Activated CD4-positive, alpha-beta T cell treated with anti-CD3 and anti-CD28 coated beads, Interleukin-2, amount 10 ng/mL, durations not matched to agents 7 days and 5 days (primary cell): ENCODE measurements around the gene ABCE1. TPM values are rescaled to one million over a fixed set of nuclear protein-coding genes. Genes with fewer than 3 reads are reported as not detected.
"Not testable (repeated sequence)": the region's sequence is repeated elsewhere in the genome, so short reads cannot be mapped to it uniquely, and the experiment has no call there.

Experiments
- CTCF ChIA-PET: fragments of 350-600 bp; sonication (Branson Sonifier 250); formaldehyde crosslinking; loops from one replicate; lab custom pipeline; 2021; ENCODE audit warnings: antibody characterized with exemption; lab: Charles Lee
- POLR2A ChIA-PET: fragments of 350-600 bp; sonication (Branson Sonifier 250); formaldehyde crosslinking; loops from one replicate; lab custom pipeline; 2021; ENCODE audit warnings: antibody characterized with exemption; lab: Charles Lee
- DNase-seq: peaks from one replicate; pipeline ENCODE4 v3.0.0-alpha.2; 2020
- H3K27ac Mint-ChIP-seq: one replicate; pipeline ENCODE4 v1.8.0; 2021; ENCODE audit warnings: mild to moderate bottlenecking, moderate library complexity, mixed read lengths
- H3K27me3 Mint-ChIP-seq: one replicate; pipeline ENCODE4 v1.8.0; 2021; ENCODE audit warnings: mixed read lengths
- H3K36me3 Mint-ChIP-seq: one replicate; pipeline ENCODE4 v1.8.0; 2021; ENCODE audit warnings: low read depth, mixed read lengths
- H3K4me1 Mint-ChIP-seq: one replicate; pipeline ENCODE4 v1.8.0; 2021; ENCODE audit warnings: mixed read lengths
- H3K4me3 Mint-ChIP-seq: one replicate; pipeline ENCODE4 v1.8.0; 2021; ENCODE audit warnings: mild to moderate bottlenecking, moderate library complexity, mixed read lengths
- H3K9me3 Mint-ChIP-seq: one replicate; pipeline ENCODE4 v1.8.0; 2021; ENCODE audit warnings: mixed read lengths
- total RNA-seq, 2 experiments: library from RNA; stranded (reverse); gene quantifications; one replicate each; pipeline ENCODE4 v1.2.3, GENCODE V29; 2021

The ABCE1 gene
- total RNA-seq, 2 experiments from 2014 or later, result 62.1 to 72.3 TPM

DNA sequence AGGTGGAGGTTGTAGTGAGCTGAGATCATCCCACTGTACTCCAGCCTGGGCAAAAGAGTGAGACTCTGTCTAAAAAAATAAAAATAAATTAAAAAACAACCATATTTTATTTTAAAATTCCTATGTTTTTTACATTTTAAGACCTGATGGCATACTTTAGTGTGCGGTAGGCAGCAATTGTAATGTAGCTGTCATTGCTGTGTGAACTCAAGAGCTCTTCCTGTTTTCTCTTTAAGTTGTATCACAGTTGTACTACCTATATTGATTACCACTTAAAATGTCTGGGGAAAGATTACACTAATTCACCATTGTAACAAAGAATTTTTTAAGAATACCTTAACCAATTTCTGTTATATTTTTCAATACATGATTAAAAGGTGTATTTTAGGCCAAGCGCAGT is 27.3 kb downstream of the ABCE1 start:
- Mint-ChIP-seq H3K4me1 (peaks cover 47% of the 10 kb centered on the region), H3K9me3 (peaks cover 2% of the 10 kb centered on the region), H3K4me3 (no peak overlapping the region), H3K27ac (peak overlapping the region; percentile 95), H3K27me3 (no peaks in the 10 kb centered on the region), H3K36me3 (peaks cover 69% of the 10 kb centered on the region)
- no peak for DNase-seq
- ChIA-PET POLR2A (interaction anchor here (0.7 kb wide), 1 partner anchor 53 kb away, joined by 3 read pairs; no protein-coding TSS in a partner anchor), CTCF (interaction anchor here (0.8 to 1.3 kb wide), 3 partner anchors 51 to 73 kb away, joined by 3 read pairs; no protein-coding TSS in a partner anchor)

DNA sequence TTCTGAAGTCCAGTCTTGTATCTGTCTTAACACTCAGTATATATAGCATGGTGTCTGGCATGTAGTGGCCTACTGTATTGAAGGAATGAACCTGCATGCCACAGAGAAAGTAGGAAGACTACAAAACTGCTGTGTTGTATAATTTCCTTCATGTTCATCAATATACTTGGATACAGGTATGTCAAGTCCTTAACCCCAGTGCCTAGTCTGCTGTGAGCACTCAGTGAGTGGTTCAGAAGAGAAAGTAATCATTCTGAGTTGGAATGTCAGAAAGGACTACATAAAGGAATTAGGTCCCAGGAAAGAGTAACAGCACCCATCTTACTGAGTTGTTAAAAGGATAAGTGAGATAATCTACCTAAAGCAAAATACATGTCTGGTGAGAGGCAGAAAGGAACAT is 32.0 kb downstream of the ABCE1 start:
- POLR2A ChIA-PET, result no interaction called here
- peak overlapping the region; percentile 85 for H3K27ac Mint-ChIP-seq
- CTCF ChIA-PET, result no interaction called here
- H3K36me3 Mint-ChIP-seq, result peaks cover 73% of the 10 kb centered on the region
- DNase-seq, result no peak
- peaks cover 78% of the 10 kb centered on the region for H3K4me1 Mint-ChIP-seq
- H3K9me3 Mint-ChIP-seq, result peaks cover 3% of the 10 kb centered on the region
- H3K27me3 Mint-ChIP-seq, result no peaks in the 10 kb centered on the region
- H3K4me3 Mint-ChIP-seq, result no peak overlapping the region

DNA sequence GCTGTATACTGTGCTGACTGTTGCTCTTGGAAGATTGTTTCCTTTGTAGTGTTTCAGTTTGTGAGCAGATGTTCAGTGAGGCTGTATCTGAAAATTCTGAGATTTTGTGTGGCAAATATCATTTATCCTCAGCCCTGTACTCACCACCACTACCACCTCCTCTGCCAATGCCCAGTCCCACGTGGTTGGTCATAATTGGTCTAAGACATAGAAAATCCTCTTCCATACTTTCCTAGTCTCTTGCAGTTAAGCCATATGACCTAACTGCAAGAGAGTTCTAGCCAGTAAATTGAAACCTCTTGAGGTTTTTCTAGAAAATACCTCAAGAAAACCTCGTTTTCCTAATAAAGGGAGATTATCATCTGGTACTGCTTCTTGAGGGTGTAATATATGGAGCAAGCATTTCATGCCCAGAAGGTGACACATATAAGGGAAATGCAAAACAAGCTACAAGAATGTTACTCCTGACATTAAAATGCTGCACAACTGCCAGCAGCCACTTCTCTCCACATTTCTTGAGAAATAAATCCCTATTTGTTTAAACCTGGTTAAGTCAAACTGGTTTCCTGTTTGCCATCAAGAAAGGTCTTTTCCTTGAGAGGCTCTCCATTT is 32.8 kb downstream of the ABCE1 start:
- Mint-ChIP-seq H3K4me1 (peaks cover 80% of the 10 kb centered on the region), H3K4me3 (peak overlapping the region; percentile 43)

GRCh38 chr4:145131848-145132247 is 33.7 kb downstream of the ABCE1 start:
- no peak for DNase-seq
- H3K27ac Mint-ChIP-seq, result no peak overlapping the region
- peaks cover 78% of the 10 kb centered on the region for H3K4me1 Mint-ChIP-seq
- peaks cover 69% of the 10 kb centered on the region for H3K36me3 Mint-ChIP-seq
- no peak overlapping the region for H3K4me3 Mint-ChIP-seq
- no peaks in the 10 kb centered on the region for H3K27me3 Mint-ChIP-seq
- POLR2A ChIA-PET, result no interaction called here
- H3K9me3 Mint-ChIP-seq, result peaks cover 2% of the 10 kb centered on the region
- CTCF ChIA-PET, result interaction anchor here (0.9 kb wide), 1 partner anchor 10 kb away, joined by 3 read pairs; no protein-coding TSS in a partner anchor

More for the DNA sequence above, 32.8 kb downstream of the ABCE1 start:
- Mint-ChIP-seq H3K27me3 (no peaks in the 10 kb centered on the region), H3K9me3 (peaks cover 2% of the 10 kb centered on the region), H3K27ac (peak overlapping the region; percentile 85), H3K36me3 (peaks cover 74% of the 10 kb centered on the region)
- DNase-seq, result no peak
- ChIA-PET POLR2A (no interaction called here), CTCF (no interaction called here)

- Mint-ChIP-seq H3K27ac (peak overlapping the region; percentile 77), H3K4me1 (peaks cover 80% of the 10 kb centered on the region), H3K9me3 (peaks cover 2% of the 10 kb centered on the region), H3K36me3 (peaks cover 71% of the 10 kb centered on the region), H3K4me3 (no peak overlapping the region), H3K27me3 (no peaks in the 10 kb centered on the region)
- POLR2A ChIA-PET, result no interaction called here
- no peak for DNase-seq
- CTCF ChIA-PET, result interaction anchor here (0.9 kb wide), 1 partner anchor 10 kb away, joined by 3 read pairs; no protein-coding TSS in a partner anchor
Observed at GRCh38 chr4:145132511-145133098, 34.5 kb downstream of the ABCE1 start.

DNA sequence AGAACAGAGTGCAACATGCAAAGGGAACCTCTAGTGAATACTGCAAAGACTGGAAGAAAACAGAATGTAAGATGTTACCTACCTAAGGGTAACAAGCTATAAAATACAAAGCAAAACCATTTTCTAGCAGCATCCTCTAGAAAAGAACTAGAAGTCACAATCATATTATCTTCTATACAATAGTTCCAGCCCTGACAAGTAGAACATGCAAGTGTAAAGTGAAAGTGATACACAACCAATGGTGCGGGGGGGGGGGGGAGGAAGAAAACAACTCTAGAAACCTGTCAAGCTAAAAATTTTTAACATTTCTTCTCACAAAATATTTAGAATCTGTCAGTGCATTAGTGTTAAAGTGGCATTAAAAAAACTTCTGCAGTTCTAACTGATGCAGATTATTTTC is 38.1 kb downstream of the ABCE1 start:
- peaks cover 69% of the 10 kb centered on the region for H3K36me3 Mint-ChIP-seq
- H3K27ac Mint-ChIP-seq, result peak overlapping the region; percentile 74
- DNase-seq, H3K27me3 Mint-ChIP-seq, H3K9me3 Mint-ChIP-seq, POLR2A ChIA-PET, CTCF ChIA-PET: not testable (repeated sequence)
- H3K4me3 Mint-ChIP-seq, result peak overlapping the region; percentile 2
- peaks cover 60% of the 10 kb centered on the region for H3K4me1 Mint-ChIP-seq

DNA sequence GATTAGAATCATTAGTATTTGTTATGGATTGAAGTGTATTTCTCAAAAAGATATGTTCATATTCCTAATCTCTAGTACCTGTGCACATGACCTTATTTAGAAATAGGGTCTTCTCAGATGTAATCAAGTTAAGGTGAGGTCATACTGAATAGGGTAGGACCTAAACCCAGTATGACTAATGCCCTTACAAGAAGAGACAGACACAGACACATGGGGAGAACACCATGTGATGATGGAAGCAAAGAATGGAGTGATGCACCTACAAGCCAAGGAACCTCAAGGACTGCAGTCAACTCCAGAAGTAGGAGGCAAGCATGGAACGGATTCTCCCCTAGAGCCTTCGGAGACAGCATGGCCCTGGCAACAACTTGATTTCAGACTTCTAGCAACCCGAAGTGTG is 50.9 kb downstream of the ABCE1 start:
- Mint-ChIP-seq H3K9me3 (no peaks in the 10 kb centered on the region), H3K36me3 (peaks cover 66% of the 10 kb centered on the region), H3K27me3 (no peaks in the 10 kb centered on the region), H3K4me1 (peaks cover 9% of the 10 kb centered on the region), H3K4me3 (no peak overlapping the region), H3K27ac (no peak overlapping the region)
- ChIA-PET CTCF (interaction anchor here (0.7 to 1.4 kb wide), 3 partner anchors 10 to 26 kb away, joined by 3 read pairs; no protein-coding TSS in a partner anchor), POLR2A (no interaction called here)
- no peak for DNase-seq

DNA sequence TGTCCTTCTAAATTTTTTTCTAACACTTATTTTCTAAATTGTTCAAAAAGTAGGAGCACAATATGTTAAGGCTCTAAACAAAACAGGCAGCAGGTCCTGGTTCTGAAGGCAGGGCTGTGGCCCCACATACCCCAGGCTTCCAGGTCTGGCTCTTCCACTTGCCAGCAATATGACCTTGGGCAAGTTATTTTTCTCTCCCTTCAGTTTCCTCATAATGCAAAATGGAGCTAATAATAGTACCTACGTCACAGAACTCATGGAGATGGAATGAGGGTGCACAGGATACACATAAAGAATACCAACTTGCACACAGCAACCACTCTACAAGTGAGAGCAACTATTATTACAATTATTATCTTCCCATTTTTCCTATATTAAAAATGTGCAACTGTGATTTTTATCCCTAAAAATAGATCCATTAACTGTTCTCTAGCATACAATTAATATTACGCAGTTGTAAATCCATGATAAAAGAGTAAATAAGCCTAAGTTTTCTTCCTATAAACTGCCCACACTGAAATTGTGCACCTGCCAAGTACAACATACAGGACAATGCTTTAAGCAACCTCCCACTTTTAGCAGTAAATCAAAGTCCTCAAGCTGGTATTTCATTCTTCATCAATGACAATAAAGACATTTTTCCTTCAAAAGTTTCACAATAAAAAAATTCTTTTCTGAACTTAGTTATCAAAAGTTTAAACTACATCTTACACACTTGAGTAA is 55.2 kb downstream of the ABCE1 start:
- peaks cover 16% of the 10 kb centered on the region for H3K4me1 Mint-ChIP-seq
- ChIA-PET CTCF (no interaction called here), POLR2A (no interaction called here)
- H3K9me3 Mint-ChIP-seq, result no peaks in the 10 kb centered on the region
- H3K4me3 Mint-ChIP-seq, result no peak overlapping the region
- no peak overlapping the region for H3K27ac Mint-ChIP-seq
- no peaks in the 10 kb centered on the region for H3K27me3 Mint-ChIP-seq
- no peak for DNase-seq
- H3K36me3 Mint-ChIP-seq, result peaks cover 61% of the 10 kb centered on the region

DNA sequence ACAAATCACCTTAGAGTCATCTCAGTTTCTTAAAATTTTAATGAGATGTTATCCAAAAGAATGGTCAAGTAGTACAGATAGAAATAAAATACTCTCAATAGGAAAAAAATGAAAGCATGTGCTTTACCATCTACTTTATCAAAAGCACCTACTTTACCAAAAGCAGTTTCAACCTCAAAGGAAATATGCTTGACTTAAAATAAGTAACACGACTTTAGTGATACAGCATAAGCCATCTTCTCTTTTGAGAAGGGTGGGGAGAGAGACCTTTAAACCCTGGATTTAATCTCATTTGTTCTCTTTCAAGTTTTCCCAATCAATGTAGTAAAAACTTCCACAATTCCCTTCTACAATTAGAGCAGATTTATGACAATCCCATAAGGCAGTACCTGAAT is 55.8 kb downstream of the ABCE1 start:
- Mint-ChIP-seq H3K4me1 (peaks cover 16% of the 10 kb centered on the region), H3K27ac (peak overlapping the region; percentile 22), H3K27me3 (no peaks in the 10 kb centered on the region), H3K4me3 (no peak overlapping the region), H3K36me3 (peaks cover 63% of the 10 kb centered on the region), H3K9me3 (no peaks in the 10 kb centered on the region)
- DNase-seq, result no peak
- POLR2A ChIA-PET, result no interaction called here
- CTCF ChIA-PET, result interaction anchor here (0.6 kb wide), 1 partner anchor 48 kb away, joined by 3 read pairs; no protein-coding TSS in a partner anchor

DNA sequence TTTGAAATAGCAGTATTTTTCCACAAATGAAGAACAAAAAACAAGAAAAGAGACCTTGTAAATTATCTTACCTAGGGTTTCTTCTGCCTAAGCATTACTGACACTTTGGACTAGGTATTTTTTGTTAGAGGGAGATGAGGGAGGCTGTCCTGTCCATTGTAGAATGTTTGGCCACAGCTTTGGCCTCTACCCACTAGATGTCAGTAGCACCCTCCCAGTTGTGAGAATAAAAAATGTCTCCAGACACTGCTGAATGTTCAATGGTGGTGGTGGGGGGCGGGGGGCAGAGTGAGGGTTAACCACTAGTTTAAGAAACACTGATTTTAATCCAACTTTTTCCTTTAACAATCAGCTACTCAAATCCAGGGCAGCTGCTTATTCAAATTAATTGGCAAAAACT is 56.5 kb downstream of the ABCE1 start:
- H3K27me3 Mint-ChIP-seq, result no peaks in the 10 kb centered on the region
- no peak for DNase-seq
- no peaks in the 10 kb centered on the region for H3K9me3 Mint-ChIP-seq
- peaks cover 16% of the 10 kb centered on the region for H3K4me1 Mint-ChIP-seq
- ChIA-PET CTCF (interaction anchor here (0.6 kb wide), 1 partner anchor 48 kb away, joined by 3 read pairs; no protein-coding TSS in a partner anchor), POLR2A (no interaction called here)
- no peak overlapping the region for H3K27ac Mint-ChIP-seq
- no peak overlapping the region for H3K4me3 Mint-ChIP-seq
- H3K36me3 Mint-ChIP-seq, result peaks cover 60% of the 10 kb centered on the region

- DNase-seq, result no peak
- Mint-ChIP-seq H3K4me1 (peaks cover 16% of the 10 kb centered on the region), H3K4me3 (no peak overlapping the region), H3K36me3 (peaks cover 53% of the 10 kb centered on the region), H3K27ac (peak overlapping the region; percentile 9), H3K9me3 (no peaks in the 10 kb centered on the region), H3K27me3 (no peaks in the 10 kb centered on the region)
- ChIA-PET CTCF (no interaction called here), POLR2A (no interaction called here)
Observed at GRCh38 chr4:145155268-145155870, 57.3 kb downstream of the ABCE1 start.

DNA sequence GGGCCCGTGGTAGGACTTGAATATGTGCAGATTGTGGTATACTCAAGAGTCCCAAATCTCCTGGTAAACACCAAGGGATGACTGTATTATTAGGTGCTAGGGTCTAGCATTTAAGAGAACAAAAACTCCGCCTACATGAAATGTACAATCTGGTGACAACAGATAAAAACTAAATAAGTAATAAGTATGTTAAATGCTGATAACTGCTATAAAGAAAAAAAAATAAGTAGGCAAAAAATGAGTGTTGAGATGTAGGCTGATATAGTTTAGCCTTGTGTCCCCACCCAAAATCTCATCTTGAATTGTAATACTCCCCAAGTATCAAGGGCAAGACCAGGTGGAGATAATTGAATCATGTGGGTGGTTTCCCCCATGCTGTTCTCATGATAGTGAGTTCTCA is 58.9 kb downstream of the ABCE1 start:
- Mint-ChIP-seq H3K9me3 (no peaks in the 10 kb centered on the region), H3K36me3 (peaks cover 54% of the 10 kb centered on the region), H3K27me3 (no peaks in the 10 kb centered on the region), H3K27ac (no peak overlapping the region), H3K4me1 (peaks cover 13% of the 10 kb centered on the region), H3K4me3 (no peak overlapping the region)
- POLR2A ChIA-PET, result no interaction called here
- no peak for DNase-seq
- CTCF ChIA-PET, result interaction anchor here (0.7 kb wide), 1 partner anchor 212 kb away, joined by 3 read pairs; no protein-coding TSS in a partner anchor
